Fibroblast of villous mesenchyme (primary cell): ENCODE results near the gene SDCBP2. TPM values are rescaled to one million over a fixed set of nuclear protein-coding genes. Genes with fewer than 3 reads are reported as not detected.

Experiments used
- DNase-seq: peaks from one replicate; pipeline ENCODE4 v3.0.0-alpha.2; 2010; ENCODE audit warnings: low read depth
- H3K4me3 ChIP-seq: 2 replicates; pipeline ENCODE4 v1.5.1; 2011; ENCODE audit warnings: low read depth, mild to moderate bottlenecking, low read length
- CTCF ChIP-seq: IDR thresholded peaks from 2 replicates; pipeline ENCODE4 v1.5.1; 2012; ENCODE audit warnings: low read depth, mild to moderate bottlenecking, low read length; ENCODE audit not compliant: insufficient read depth
- total RNA-seq: library from RNA; depleted of rRNA; stranded (reverse); fragments of >200 nt; gene quantifications from 2 replicates; pipeline ENCODE4 v1.2.3, GENCODE V29; 2012

The SDCBP2 gene
- total RNA-seq, 1 donor = 0.43 TPM

- no peak overlapping the region for H3K4me3 ChIP-seq
- DNase-seq = no peak
- no peak for TF ChIP-seq CTCF
These were observed 55.6 kb downstream of the SDCBP2 start for GRCh38 chr20:1273366-1273765.

GRCh38 chr20:1272368-1273100 is 56.4 kb downstream of the SDCBP2 start:
- TF ChIP-seq CTCF = no peak
- no peak overlapping the region for H3K4me3 ChIP-seq
- no peak for DNase-seq

- H3K4me3 ChIP-seq = no peak overlapping the region
- no peak for DNase-seq
- TF ChIP-seq CTCF = no peak
These were observed 59.1 kb downstream of the SDCBP2 start for GRCh38 chr20:1269850-1270249.

- H3K4me3 ChIP-seq = no peak overlapping the region
- no peak for TF ChIP-seq CTCF
- DNase-seq = no peak
These were observed 59.7 kb downstream of the SDCBP2 start for GRCh38 chr20:1269235-1269634.

GRCh38 chr20:1267809-1268374 is 61.0 kb downstream of the SDCBP2 start:
- no peak for TF ChIP-seq CTCF
- DNase-seq = no peak
- no peak overlapping the region for H3K4me3 ChIP-seq

GRCh38 chr20:1267161-1267560 is 61.8 kb downstream of the SDCBP2 start:
- DNase-seq = no peak
- no peak for TF ChIP-seq CTCF
- H3K4me3 ChIP-seq = peak overlapping the region; percentile 76
